Measurements from ENCODE around the gene BANF2.
A peak's percentile ranks its signal among the peaks of the same experiment; 100 is the strongest.

Gene BANF2

DNA sequence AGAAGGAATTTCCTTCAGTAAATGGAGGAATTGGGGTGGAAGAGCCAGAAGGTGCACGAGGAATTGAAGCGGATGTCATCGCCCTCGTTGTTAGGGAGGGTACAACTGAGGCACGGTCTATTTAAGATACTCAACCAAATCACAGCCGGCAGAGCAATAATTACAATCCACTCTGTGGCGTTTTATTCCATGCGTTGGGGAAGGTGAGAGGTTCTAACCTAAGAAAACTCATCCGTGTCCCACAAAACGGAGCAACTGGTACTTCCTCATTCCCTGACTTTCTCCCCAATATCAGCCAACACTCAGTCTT is 16.9 kb upstream of the BANF2 start:
- Histone ChIP-seq H3K27me3 (ENCODE audit: control insufficient read depth, insufficient read depth, low read length, poor library complexity, severe bottlenecking) (no peaks in the 10 kb centered on the region), H3K9me3 (ENCODE audit: control insufficient read depth, low read length) (no peaks in the 10 kb centered on the region), H3K27ac (ENCODE audit: insufficient read depth, low read depth, low read length, poor library complexity, severe bottlenecking) (no peak overlapping the region), H3K4me1 (ENCODE audit: control insufficient read depth, insufficient read depth, low read length) (peaks cover 11% of the 10 kb centered on the region), H3K36me3 (ENCODE audit: control insufficient read depth, insufficient read depth, low read length) (no peaks in the 10 kb centered on the region), H3K4me3 (ENCODE audit: insufficient read depth, low read depth, low read length) (peak overlapping the region; percentile 68)
- whole genome bisulfite sequencing, 2 experiments: 61 to 62% methylated on average over 10 of the region's 10 CpGs

DNA sequence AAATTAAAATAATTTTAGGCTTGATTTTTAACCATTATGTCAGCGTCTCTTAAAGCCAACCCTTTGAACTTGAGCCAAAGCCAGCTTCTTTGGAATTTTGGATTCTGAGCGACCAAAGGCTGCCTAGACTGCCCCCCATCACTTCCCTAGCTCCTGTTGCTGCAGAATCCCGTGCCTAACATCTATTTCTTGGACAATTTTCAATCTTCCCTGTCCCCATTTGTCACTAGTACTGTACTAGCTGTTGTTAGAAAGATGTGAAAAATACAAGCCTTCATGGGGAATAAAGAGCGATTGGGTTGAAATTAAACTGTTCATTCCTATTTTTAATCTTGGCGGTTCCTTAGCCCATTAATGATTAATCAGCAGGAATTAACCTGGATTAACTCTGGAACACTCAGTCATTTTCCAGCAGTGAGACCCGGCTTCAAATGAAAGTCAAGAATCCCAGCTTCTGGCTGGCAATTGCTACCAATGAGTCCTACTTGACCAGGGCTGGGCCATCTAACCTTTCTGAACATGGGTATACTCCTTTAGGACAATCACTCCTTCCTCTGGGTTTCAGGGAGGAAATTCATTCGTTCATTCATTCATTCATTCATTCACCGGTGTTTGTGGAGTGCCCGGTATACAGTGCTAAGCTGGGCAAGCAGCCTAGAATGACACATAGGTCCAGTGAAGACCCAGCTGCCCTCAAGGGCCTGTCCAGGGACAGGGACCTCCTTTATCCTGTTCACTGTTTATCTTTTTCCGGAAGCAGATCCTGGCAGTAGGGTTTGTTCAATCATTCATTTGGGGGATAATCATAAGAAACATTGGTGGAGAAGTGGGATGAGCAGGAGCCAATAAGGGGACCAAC is 16.3 kb upstream of the BANF2 start:
- no peaks in the 10 kb centered on the region for H3K36me3 ChIP-seq (ENCODE audit: control insufficient read depth, insufficient read depth, low read length)
- H3K4me1 ChIP-seq (ENCODE audit: control insufficient read depth, insufficient read depth, low read length): peaks cover 11% of the 10 kb centered on the region
- H3K9me3 ChIP-seq (ENCODE audit: control insufficient read depth, low read length): no peaks in the 10 kb centered on the region
- H3K27me3 ChIP-seq (ENCODE audit: control insufficient read depth, insufficient read depth, low read length, poor library complexity, severe bottlenecking): no peaks in the 10 kb centered on the region
- WGBS, 2 experiments: 86 to 89% methylated on average over 10 of the region's 10 CpGs
- H3K4me3 ChIP-seq (ENCODE audit: insufficient read depth, low read depth, low read length): no peak overlapping the region
- H3K27ac ChIP-seq (ENCODE audit: insufficient read depth, low read depth, low read length, poor library complexity, severe bottlenecking): no peak overlapping the region

DNA sequence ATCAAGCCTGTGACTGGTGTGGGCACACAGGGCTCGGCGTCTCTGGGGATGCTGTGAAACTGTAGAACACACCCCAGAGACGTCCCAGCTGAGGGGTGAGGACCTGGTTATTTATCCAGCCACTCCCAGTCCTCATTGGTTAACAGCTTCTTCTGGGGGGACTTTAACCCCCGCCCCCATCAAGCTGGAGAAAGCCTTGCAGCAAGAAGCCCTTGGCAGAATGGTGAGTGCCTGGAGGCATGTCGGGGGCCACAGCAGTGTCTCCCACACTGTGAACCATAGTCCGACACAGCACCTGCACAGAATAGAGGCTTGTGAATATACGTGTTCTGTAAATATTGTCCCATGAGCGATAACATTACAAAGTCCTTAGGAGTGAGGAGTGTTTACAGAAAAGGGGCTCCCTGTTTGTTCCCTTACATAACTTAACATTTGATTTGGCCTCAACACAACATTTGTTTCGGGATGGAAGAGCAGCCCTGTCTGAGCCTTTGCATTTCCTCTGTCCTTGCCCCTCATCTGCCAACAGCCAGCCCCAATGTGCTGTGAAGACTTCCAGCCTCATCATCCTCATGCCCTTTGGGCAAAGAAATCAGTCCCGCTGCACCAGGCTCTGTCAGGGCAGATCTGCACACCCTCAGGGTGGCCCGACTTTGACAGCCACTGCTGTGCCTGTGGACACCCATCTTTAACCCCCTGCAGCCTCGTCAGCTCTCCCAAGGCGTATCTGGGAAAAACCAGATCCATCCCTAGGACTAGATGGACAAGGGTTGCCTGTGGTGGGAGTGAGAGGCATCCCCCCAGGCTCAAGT is 15.5 kb upstream of the BANF2 start:
- Histone ChIP-seq H3K9me3 (ENCODE audit: control insufficient read depth, low read length) (no peaks in the 10 kb centered on the region), H3K27me3 (ENCODE audit: control insufficient read depth, insufficient read depth, low read length, poor library complexity, severe bottlenecking) (no peaks in the 10 kb centered on the region), H3K27ac (ENCODE audit: insufficient read depth, low read depth, low read length, poor library complexity, severe bottlenecking) (no peak overlapping the region), H3K4me3 (ENCODE audit: insufficient read depth, low read depth, low read length) (no peak overlapping the region), H3K4me1 (ENCODE audit: control insufficient read depth, insufficient read depth, low read length) (peaks cover 11% of the 10 kb centered on the region), H3K36me3 (ENCODE audit: control insufficient read depth, insufficient read depth, low read length) (no peaks in the 10 kb centered on the region)
- 87 to 93% methylated on average over 13 of the region's 13 CpGs for WGBS, 2 experiments

DNA sequence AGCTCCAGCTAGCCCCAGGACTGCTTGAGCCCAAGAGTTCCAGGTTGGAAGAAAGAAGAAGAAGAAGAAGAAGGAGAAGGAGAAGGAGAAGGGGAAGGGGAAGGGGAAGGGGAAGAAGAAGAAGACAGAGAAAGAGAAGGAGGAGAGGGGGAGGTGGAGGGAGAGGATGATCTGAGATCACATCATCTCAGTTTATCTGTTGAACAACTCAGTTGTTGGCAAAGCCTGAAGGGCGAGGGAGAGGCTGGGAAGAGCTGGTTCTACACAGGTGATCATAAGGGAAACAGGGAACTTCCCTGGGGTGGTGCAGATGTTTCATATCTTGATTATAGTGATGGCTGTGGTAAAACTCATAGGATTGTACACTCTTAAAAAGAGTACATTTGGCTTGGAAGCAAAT is 14.6 kb upstream of the BANF2 start:
- Histone ChIP-seq H3K4me3 (ENCODE audit: insufficient read depth, low read depth, low read length) (no peak overlapping the region), H3K4me1 (ENCODE audit: control insufficient read depth, insufficient read depth, low read length) (peaks cover 3% of the 10 kb centered on the region), H3K9me3 (ENCODE audit: control insufficient read depth, low read length) (no peaks in the 10 kb centered on the region), H3K36me3 (ENCODE audit: control insufficient read depth, insufficient read depth, low read length) (no peaks in the 10 kb centered on the region), H3K27ac (ENCODE audit: insufficient read depth, low read depth, low read length, poor library complexity, severe bottlenecking) (no peak overlapping the region), H3K27me3 (ENCODE audit: control insufficient read depth, insufficient read depth, low read length, poor library complexity, severe bottlenecking) (no peaks in the 10 kb centered on the region)
- WGBS, 2 experiments: 89 to 93% methylated on average over 1 of the region's 1 CpG

DNA sequence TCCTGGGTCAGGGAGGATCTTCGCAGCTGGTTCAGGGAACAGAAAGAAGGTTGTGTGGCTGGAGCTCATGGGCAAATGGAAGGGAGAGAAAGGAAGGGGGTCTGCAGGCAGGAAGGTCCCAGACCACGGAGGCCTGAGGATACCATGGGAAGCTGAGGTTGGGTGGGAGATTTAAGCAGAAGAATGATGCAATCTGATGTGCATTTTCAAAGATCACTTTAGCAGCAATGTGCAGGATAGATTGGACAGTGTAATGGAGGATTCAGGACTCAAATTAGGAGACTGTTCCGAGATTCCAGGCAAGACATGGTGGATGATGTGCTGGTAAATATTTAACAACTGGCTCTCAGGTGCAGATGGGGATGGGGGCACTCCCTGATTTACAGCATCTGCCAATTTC is 12.0 kb upstream of the BANF2 start:
- no peaks in the 10 kb centered on the region for H3K9me3 ChIP-seq (ENCODE audit: control insufficient read depth, low read length)
- no peaks in the 10 kb centered on the region for H3K36me3 ChIP-seq (ENCODE audit: control insufficient read depth, insufficient read depth, low read length)
- H3K27ac ChIP-seq (ENCODE audit: insufficient read depth, low read depth, low read length, poor library complexity, severe bottlenecking): no peak overlapping the region
- no peak overlapping the region for H3K4me3 ChIP-seq (ENCODE audit: insufficient read depth, low read depth, low read length)
- H3K4me1 ChIP-seq (ENCODE audit: control insufficient read depth, insufficient read depth, low read length): no peaks in the 10 kb centered on the region
- 91% methylated on average over 3 of the region's 3 CpGs for WGBS, 2 experiments
- no peaks in the 10 kb centered on the region for H3K27me3 ChIP-seq (ENCODE audit: control insufficient read depth, insufficient read depth, low read length, poor library complexity, severe bottlenecking)

DNA sequence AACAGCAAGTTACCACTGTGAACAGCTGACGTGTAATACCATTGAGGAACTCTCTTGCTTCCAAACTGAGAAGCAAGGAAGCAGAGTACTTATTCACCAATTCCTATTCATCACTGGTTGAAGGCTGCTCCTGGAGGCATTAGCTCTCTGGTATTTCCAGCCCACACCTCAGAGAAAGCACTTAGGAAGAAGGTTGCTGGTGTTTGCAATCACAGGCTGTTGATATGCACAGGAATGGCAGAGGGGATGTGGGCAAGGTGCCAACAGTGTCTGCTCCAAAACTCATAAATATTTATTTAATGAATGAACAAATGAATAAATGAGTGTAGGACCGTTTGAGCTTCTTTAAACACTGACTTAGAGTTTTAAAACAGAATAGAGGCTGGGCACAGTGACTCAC is 10.8 kb upstream of the BANF2 start:
- Histone ChIP-seq H3K4me1 (ENCODE audit: control insufficient read depth, insufficient read depth, low read length) (no peaks in the 10 kb centered on the region), H3K36me3 (ENCODE audit: control insufficient read depth, insufficient read depth, low read length) (no peaks in the 10 kb centered on the region), H3K9me3 (ENCODE audit: control insufficient read depth, low read length) (no peaks in the 10 kb centered on the region), H3K27me3 (ENCODE audit: control insufficient read depth, insufficient read depth, low read length, poor library complexity, severe bottlenecking) (no peaks in the 10 kb centered on the region), H3K27ac (ENCODE audit: insufficient read depth, low read depth, low read length, poor library complexity, severe bottlenecking) (no peak overlapping the region), H3K4me3 (ENCODE audit: insufficient read depth, low read depth, low read length) (no peak overlapping the region)
- WGBS, 2 experiments: 77 to 83% methylated on average over 2 of the region's 2 CpGs

DNA sequence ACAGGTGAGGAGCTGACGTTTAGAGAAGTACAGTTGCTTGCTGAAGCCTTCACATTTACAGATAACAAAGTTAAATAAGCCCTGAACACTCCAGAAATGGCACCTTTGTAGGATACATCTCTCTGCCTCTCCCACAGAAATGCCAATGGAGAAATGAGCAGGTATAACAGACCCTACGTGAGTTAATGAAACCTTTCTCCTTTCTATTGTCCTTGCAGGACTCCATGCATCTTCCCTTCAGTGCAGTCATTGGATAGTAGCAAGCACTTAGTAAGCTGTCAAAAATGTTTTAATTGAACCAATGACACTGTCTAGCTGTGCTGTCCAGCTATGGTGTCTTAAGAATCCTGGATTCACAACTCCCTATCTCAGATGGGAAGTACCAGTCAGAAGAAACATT is 9.6 kb upstream of the BANF2 start:
- Histone ChIP-seq H3K9me3 (ENCODE audit: control insufficient read depth, low read length) (no peaks in the 10 kb centered on the region), H3K4me1 (ENCODE audit: control insufficient read depth, insufficient read depth, low read length) (no peaks in the 10 kb centered on the region), H3K36me3 (ENCODE audit: control insufficient read depth, insufficient read depth, low read length) (no peaks in the 10 kb centered on the region), H3K27ac (ENCODE audit: insufficient read depth, low read depth, low read length, poor library complexity, severe bottlenecking) (no peak overlapping the region), H3K4me3 (ENCODE audit: insufficient read depth, low read depth, low read length) (no peak overlapping the region), H3K27me3 (ENCODE audit: control insufficient read depth, insufficient read depth, low read length, poor library complexity, severe bottlenecking) (no peaks in the 10 kb centered on the region)
- WGBS, 2 experiments: 84 to 98% methylated on average over 1 to 2 of the region's 2 CpGs

DNA sequence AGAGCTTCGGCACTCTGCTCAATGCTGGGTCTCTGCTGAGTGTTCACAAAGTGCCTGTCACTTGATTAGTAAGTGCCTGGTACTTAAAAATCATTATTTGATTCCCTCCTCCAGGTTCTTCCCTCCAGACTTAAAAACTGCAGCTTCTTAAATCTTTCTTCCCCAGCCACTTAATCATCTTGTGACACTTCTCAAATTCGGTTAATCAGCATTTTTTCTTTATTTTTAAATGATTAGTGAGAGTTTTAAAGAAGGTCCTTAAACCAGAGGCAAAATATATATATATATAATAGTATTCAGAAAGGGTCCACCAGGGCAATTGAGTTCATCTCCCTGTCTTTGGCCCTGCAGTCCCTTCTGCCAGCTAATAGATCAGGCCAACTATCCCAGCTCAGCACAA is 8.0 kb upstream of the BANF2 start:
- Histone ChIP-seq H3K27me3 (ENCODE audit: control insufficient read depth, insufficient read depth, low read length, poor library complexity, severe bottlenecking) (no peaks in the 10 kb centered on the region), H3K4me1 (ENCODE audit: control insufficient read depth, insufficient read depth, low read length) (no peaks in the 10 kb centered on the region), H3K4me3 (ENCODE audit: insufficient read depth, low read depth, low read length) (no peak overlapping the region), H3K27ac (ENCODE audit: insufficient read depth, low read depth, low read length, poor library complexity, severe bottlenecking) (no peak overlapping the region), H3K9me3 (ENCODE audit: control insufficient read depth, low read length) (no peaks in the 10 kb centered on the region), H3K36me3 (ENCODE audit: control insufficient read depth, insufficient read depth, low read length) (no peaks in the 10 kb centered on the region)
- WGBS, 2 experiments: 78 to 90% methylated on average over 1 of the region's 2 CpGs

DNA sequence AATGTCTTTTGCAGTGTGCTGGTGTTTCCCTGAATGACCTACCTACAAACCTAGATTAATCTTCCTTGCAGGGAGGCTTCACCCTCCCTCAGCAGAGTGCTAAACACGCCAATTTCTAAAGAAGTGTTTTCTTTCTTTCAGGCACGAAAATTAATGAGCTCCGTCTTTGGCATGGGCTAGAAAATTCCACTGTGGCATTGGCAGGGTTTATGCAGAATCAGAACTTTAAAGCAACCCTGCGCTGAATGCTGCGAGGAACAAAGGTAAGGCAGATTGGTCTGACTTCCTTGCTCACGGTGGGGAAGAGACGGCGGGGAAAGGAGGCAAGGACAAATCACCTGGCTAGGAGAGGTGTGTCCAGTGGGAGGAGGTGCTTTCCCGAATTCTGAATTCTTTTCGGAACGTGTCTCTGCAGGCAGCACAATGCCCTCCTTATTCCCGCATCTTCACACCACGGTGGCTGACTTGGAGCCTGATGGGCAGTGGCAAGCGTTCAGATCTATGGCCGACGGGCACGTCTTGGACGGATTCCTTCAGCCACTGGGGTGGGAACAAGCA is 6.2 kb upstream of the BANF2 start:
- Histone ChIP-seq H3K9me3 (ENCODE audit: control insufficient read depth, low read length) (no peaks in the 10 kb centered on the region), H3K4me1 (ENCODE audit: control insufficient read depth, insufficient read depth, low read length) (no peaks in the 10 kb centered on the region), H3K4me3 (ENCODE audit: insufficient read depth, low read depth, low read length) (no peak overlapping the region), H3K36me3 (ENCODE audit: control insufficient read depth, insufficient read depth, low read length) (no peaks in the 10 kb centered on the region), H3K27me3 (ENCODE audit: control insufficient read depth, insufficient read depth, low read length, poor library complexity, severe bottlenecking) (no peaks in the 10 kb centered on the region), H3K27ac (ENCODE audit: insufficient read depth, low read depth, low read length, poor library complexity, severe bottlenecking) (no peak overlapping the region)
- WGBS, 2 experiments: 79 to 83% methylated on average over 18 of the region's 18 CpGs

DNA sequence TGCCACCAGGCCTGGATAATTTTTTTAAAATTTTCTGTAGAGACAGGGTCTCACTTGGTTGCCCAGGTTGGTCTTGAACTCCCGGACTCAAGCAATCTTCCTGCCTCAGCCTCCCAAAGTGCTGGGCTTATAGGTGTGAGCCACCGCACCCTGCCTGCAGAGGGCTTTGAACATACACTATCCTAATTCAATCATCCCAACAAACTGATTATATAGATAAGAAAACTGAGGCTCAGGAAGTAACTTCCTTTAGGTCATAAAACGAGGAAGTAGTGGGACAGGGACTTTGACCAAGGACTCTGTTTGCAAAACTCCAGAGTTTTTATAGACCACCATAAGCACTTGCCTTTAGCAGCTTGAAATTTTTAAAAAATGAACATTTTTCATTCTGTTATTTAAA is 5.0 kb upstream of the BANF2 start:
- no peaks in the 10 kb centered on the region for H3K4me1 ChIP-seq (ENCODE audit: control insufficient read depth, insufficient read depth, low read length)
- no peak overlapping the region for H3K4me3 ChIP-seq (ENCODE audit: insufficient read depth, low read depth, low read length)
- H3K9me3 ChIP-seq (ENCODE audit: control insufficient read depth, low read length): no peaks in the 10 kb centered on the region
- no peaks in the 10 kb centered on the region for H3K27me3 ChIP-seq (ENCODE audit: control insufficient read depth, insufficient read depth, low read length, poor library complexity, severe bottlenecking)
- H3K27ac ChIP-seq (ENCODE audit: insufficient read depth, low read depth, low read length, poor library complexity, severe bottlenecking): no peak overlapping the region
- H3K36me3 ChIP-seq (ENCODE audit: control insufficient read depth, insufficient read depth, low read length): no peaks in the 10 kb centered on the region
- 92 to 95% methylated on average over 3 of the region's 3 CpGs for WGBS, 2 experiments
